Measurements from ENCODE around the gene AP4B1.
"Not testable (repeated sequence)": the region's sequence is repeated elsewhere in the genome, so short reads cannot be mapped to it uniquely, and the experiment has no call there.

Gene AP4B1

GRCh38 chr1:113855630-113856400, 48.8 kb downstream of the AP4B1 start:
- no peak for DNase-seq

DNA sequence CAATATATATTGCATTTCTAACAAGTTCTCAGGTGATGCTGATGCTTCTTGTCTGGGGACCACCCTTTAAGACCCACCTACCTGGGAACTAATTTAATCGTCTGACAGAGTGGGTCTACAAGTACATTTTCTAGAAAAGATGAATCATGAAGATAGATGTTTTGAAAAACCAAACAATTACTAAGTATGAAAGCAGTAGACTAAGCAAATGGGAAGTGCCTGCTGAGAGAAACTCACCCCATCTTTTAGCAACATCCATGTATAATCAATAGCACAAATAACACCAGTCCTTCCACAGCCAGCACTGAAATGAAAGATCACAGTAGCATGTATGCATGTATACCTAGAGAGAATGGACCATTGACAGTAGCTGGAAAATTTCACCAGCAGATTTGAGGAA, 50.4 kb downstream of the AP4B1 start:
- no peak for DNase-seq

DNA sequence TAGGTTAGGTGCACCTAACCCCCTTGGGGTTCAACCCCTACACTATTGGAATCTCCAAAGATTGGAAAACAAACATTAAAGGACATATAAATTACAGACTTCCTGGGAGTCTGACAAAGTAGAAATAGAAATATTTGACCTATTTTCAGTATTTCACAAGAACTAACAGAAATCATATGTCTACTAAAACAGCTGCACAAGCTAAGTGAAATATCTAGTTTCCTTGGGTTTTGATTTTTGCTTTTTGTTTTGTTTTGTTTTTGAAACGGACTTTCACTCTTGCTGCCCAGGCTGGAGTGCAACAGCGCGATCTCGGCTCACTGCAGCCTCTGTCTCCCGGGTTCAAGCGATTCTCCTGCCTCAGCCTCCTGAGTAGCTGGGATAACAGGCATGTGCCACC, 51.9 kb downstream of the AP4B1 start:
- DNase-seq, result not testable (repeated sequence)

DNA sequence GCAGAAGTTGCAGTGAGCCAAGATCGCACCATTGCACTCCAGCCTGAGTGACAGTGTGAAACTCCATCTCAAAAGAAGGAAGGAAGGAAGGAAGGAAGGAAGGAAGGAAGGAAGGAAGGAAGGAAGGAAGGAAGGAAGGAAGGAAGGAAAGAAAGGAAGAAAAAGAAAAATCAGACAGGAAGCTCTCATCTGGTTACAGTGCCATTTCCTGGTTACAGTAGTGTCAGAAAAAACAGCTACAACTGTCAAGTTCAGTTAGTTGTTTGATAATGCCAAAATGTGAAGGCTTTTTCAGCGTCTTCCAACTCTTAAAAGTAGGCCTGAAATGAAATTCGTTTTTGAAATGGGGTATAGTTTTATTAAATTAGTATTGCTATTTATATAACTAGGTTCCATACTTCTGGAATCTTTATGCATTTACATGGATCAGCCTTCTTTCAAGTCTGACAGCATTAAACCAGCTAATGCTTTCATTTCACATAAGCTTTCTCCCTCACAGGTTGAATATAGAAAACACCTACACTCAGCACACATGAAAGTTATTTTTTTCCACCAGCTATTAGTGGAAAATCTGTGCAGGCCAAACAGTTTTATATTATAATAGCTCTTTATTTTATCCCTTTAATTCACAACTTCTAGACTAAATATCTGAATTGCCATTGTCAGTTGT, 54.3 kb downstream of the AP4B1 start:
- DNase-seq, result no peak

- DNase-seq, result no peak
These were observed 55.5 kb downstream of the AP4B1 start for GRCh38 chr1:113849072-113849471.

GRCh38 chr1:113846391-113847035, 58.1 kb downstream of the AP4B1 start:
- DNase-seq, result no peak

All from cerebellar nuclear complex (tissue), 1 donor.